BE2C (cell line): ENCODE results near the gene LAD1.

Source experiments
- DNase-seq: peaks from one replicate; pipeline ENCODE4 v3.0.0-alpha.2; 2020
- H3K27me3 ChIP-seq: fragments of 250-450 bp; sonication (Bioruptor Pico); 2 replicates; pipeline ENCODE4 v1.5.1; 2020; ENCODE audit warnings: mild to moderate bottlenecking
- H3K36me3 ChIP-seq: fragments of 250-450 bp; sonication (Bioruptor Pico); 2 replicates; pipeline ENCODE4 v1.5.1; 2020; ENCODE audit warnings: mild to moderate bottlenecking
- H3K4me1 ChIP-seq: fragments of 250-450 bp; sonication (Bioruptor Pico); 2 replicates; pipeline ENCODE4 v1.5.1; 2020
- H3K4me3 ChIP-seq: 2 replicates; pipeline ENCODE4 v1.5.1; 2011; ENCODE audit warnings: low read depth, low read length
- H3K9me3 ChIP-seq: fragments of 250-450 bp; sonication (Bioruptor Pico); 2 replicates; pipeline ENCODE4 v1.5.1; 2020
- CTCF ChIP-seq: IDR thresholded peaks from 2 replicates; pipeline ENCODE4 v1.5.1; 2012; ENCODE audit warnings: mild to moderate bottlenecking, low read depth, low read length

The LAD1 gene

GRCh38 chr1:201404722-201405483, 5.8 kb upstream of the LAD1 start:
- no peak for DNase-seq
- Histone ChIP-seq H3K4me3 (no peak overlapping the region), H3K4me1 (no peaks in the 10 kb centered on the region), H3K27me3 (no peaks in the 10 kb centered on the region), H3K36me3 (no peaks in the 10 kb centered on the region), H3K9me3 (no peaks in the 10 kb centered on the region)
- TF ChIP-seq CTCF: no peak

DNA sequence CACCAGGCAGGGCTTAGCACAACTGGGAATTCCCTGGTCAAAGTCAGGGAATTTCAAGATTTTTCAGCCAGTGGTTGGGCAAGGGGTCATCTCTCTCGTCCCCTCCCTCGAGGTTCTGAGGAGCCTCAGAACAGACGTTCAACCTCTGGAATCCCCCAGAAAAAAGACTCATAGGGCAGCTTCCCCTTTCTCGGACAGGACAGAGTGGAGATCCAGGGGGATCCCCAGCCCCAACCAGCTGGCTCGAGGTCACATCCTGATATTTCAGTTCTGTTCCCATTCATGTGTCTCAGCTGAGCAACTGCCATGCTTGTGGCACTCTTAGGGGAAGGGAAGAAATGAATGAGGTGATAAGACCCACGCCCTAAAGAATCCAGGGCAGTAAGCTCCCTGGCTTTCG, 4.9 kb upstream of the LAD1 start:
- no peaks in the 10 kb centered on the region for H3K9me3 ChIP-seq
- no peaks in the 10 kb centered on the region for H3K27me3 ChIP-seq
- no peaks in the 10 kb centered on the region for H3K4me1 ChIP-seq
- TF ChIP-seq CTCF: no peak
- no peaks in the 10 kb centered on the region for H3K36me3 ChIP-seq
- no peak for DNase-seq
- H3K4me3 ChIP-seq: no peak overlapping the region

GRCh38 chr1:201403359-201403758, 4.2 kb upstream of the LAD1 start:
- no peak for TF ChIP-seq CTCF
- Histone ChIP-seq H3K27me3 (no peaks in the 10 kb centered on the region), H3K4me1 (no peaks in the 10 kb centered on the region), H3K9me3 (no peaks in the 10 kb centered on the region), H3K4me3 (no peak overlapping the region), H3K36me3 (no peaks in the 10 kb centered on the region)
- no peak for DNase-seq

GRCh38 chr1:201401700-201402099, 2.6 kb upstream of the LAD1 start:
- Histone ChIP-seq H3K4me1 (no peaks in the 10 kb centered on the region), H3K36me3 (no peaks in the 10 kb centered on the region), H3K9me3 (no peaks in the 10 kb centered on the region), H3K4me3 (no peak overlapping the region), H3K27me3 (no peaks in the 10 kb centered on the region)
- no peak for TF ChIP-seq CTCF
- no peak for DNase-seq

DNA sequence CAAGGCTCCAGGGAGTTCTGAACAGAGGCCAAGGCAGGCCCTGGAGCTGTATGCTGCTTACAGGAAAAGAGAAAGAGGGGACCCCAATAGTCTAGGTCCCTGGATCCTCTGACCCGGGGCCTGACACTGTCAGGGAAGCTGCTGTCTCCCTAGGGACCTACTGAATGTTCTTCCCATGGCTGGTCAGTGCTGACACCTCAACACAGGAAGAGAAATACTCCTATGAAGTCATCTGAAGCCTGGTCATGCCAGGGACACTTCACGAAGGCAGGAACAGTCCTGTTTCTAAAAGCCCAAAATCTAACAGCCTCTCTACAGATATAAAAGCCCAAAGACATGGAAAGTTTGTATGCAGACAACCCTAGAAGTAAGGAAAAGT, 1.7 kb upstream of the LAD1 start:
- DNase-seq: no peak
- Histone ChIP-seq H3K27me3 (no peaks in the 10 kb centered on the region), H3K4me1 (no peaks in the 10 kb centered on the region), H3K36me3 (no peaks in the 10 kb centered on the region), H3K9me3 (no peaks in the 10 kb centered on the region), H3K4me3 (no peak overlapping the region)
- TF ChIP-seq CTCF: no peak

- Histone ChIP-seq H3K4me3 (no peak overlapping the region), H3K36me3 (no peaks in the 10 kb centered on the region), H3K9me3 (no peaks in the 10 kb centered on the region), H3K27me3 (no peaks in the 10 kb centered on the region), H3K4me1 (no peaks in the 10 kb centered on the region)
- TF ChIP-seq CTCF: no peak
- DNase-seq: no peak
These were observed 1.2 kb upstream of the LAD1 start for GRCh38 chr1:201400212-201400851.
